DMS153 (cell line): ENCODE results near the gene SYT5.
"Not testable (repeated sequence)": the region's sequence is repeated elsewhere in the genome, so short reads cannot be mapped to it uniquely, and the experiment has no call there.

Source experiments
- DNase-seq: peaks from one replicate; lab custom pipeline; 2025; lab: John Stamatoyannopoulos, UW

SYT5 gene

GRCh38 chr19:55171440-55171839 is 8.6 kb downstream of the SYT5 start:
- DNase-seq = no peak

GRCh38 chr19:55169136-55169535 is 11.0 kb downstream of the SYT5 start:
- DNase-seq = no peak

- peak; percentile 94 for DNase-seq
Measured at GRCh38 chr19:55166530-55167268, 13.4 kb downstream of the SYT5 start, which contains the start of gene DNAAF3. Gene DNAAF3 (minus strand): TSS chr19:55166613. CDS start chr19:55166413, 200 bp downstream.

GRCh38 chr19:55165952-55166529 is 14.0 kb downstream of the SYT5 start:
- peak; percentile 84 for DNase-seq

GRCh38 chr19:55161571-55162322 is 18.3 kb downstream of the SYT5 start:
- DNase-seq = no peak

GRCh38 chr19:55160986-55161365 is 19.1 kb downstream of the SYT5 start:
- DNase-seq = no peak

- peak; percentile 94 for DNase-seq
Measured at GRCh38 chr19:55160128-55160985, 19.7 kb downstream of the SYT5 start.

GRCh38 chr19:55158848-55159749 is 21.0 kb downstream of the SYT5 start:
- no peak for DNase-seq

- no peak for DNase-seq
Measured at GRCh38 chr19:55158423-55158822, 21.7 kb downstream of the SYT5 start.

- no peak for DNase-seq
Measured at GRCh38 chr19:55157064-55157908, 22.8 kb downstream of the SYT5 start, which contains the start of gene TNNI3. Gene TNNI3 (minus strand): TSS chr19:55157732. CDS start chr19:55157589, 143 bp downstream.

GRCh38 chr19:55156202-55157063 is 23.7 kb downstream of the SYT5 start:
- DNase-seq = peak; percentile 93

GRCh38 chr19:55155784-55156183 is 24.3 kb downstream of the SYT5 start:
- not testable (repeated sequence) for DNase-seq

GRCh38 chr19:55153652-55154264 is 26.3 kb downstream of the SYT5 start:
- no peak for DNase-seq

- no peak for DNase-seq
Measured at GRCh38 chr19:55152017-55152416, 28.1 kb downstream of the SYT5 start.

- no peak for DNase-seq
Measured at GRCh38 chr19:55149078-55150003, 30.7 kb downstream of the SYT5 start, which contains the start of gene TNNT1. Gene TNNT1 (minus strand): TSS chr19:55149206. CDS start chr19:55147157, 2,049 bp downstream.

- peak; percentile 4 for DNase-seq
Measured at GRCh38 chr19:55147545-55148251, 32.4 kb downstream of the SYT5 start.
